ENCODE results near the gene GYS1.

Gene GYS1

GRCh38 chr19:48962849-48963165, 30.3 kb downstream of the GYS1 start:
- DNase-seq: no peak

DNA sequence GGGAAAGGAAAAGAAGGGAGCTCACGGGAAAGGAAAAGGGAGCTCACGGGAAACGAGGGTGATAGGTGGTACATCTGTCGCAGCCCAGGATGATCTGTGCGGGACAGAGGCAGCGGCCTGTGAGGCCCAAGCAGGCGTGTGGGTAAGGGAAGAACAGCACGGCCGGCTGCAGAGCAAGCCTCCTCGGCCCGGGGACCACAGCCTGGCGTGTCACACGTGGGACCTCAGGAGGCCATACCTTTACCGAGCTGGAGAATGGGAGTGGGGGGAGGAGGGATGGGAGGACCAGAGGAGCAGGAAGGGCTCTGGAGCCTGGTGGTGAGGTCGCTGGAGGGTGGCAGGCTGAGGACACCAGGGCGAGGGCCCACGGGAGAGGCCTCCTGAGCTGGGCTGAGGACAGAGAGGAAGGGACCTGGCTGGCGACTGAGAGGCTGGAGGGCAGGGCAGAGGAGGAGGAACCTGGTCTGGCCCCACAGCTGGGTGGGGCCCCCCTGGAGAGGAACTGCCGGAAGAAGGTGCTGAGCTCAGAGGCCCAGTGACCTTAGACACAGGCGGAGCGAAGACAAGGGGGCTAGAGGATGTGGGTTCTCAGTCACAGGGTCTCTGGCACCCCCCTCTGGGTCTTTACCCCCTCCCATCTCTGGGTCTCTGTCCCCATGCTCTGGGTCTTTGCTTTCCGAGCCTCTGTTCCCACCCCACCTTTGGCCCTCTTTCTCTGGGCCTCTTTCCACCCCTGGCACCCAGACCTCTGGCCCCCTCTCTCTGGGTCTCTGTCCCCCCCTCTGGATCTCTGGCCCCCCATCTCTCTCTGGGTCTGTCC, 30.9 kb downstream of the GYS1 start:
- DNase-seq: no peak

- no peak for DNase-seq
Measured at GRCh38 chr19:48961673-48962028, 31.5 kb downstream of the GYS1 start.

DNA sequence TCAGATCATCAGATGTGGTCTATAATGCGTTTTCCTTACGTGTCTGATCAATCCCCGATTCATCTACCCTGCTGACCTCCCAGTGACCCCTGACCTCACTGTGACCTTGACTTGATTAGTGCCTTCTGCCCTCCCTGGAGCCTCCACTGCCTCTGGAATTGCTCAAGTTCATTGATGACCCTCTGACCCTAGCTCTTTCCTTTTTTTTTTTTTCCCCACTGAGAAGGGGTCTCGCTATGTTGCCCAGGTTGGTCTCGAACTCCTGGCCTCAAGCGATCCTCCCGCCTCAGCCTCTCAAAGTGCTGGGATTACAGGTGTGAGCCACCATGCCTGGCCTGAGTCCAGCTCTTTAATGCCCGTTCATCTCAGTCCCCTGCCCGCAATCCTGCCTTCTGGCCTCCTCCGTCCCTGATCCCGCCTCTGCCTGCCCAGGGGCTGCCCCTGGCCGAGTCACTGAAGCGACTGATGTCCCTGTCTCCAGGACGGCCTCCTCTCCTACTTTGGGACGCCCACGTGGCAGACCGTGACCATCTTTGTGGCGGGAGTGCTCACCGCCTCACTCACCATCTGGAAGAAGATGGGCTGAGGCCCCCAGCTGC, 32.0 kb downstream of the GYS1 start:
- DNase-seq: no peak

- DNase-seq: no peak
Measured at GRCh38 chr19:48959341-48960239, 33.5 kb downstream of the GYS1 start.

DNA sequence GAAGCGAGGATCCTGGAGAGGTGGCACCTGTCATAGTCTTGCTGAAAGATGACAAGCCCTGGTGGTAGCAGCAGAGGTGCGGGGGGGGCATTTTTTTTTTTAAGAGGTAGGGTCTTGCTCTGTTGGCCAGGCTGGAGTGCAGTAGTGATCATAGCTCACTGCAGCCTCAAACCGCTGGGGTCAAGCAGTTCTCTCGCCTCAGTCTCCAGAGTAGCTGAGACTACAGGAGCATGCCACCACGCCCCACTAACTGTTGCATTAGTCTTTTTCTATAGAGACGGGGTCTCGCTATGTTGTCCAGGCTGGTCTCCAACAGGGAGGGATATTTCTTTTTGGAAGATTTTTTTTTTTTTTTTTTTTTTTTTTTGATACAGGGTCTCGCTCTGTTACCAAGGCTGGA, 35.1 kb downstream of the GYS1 start:
- no peak for DNase-seq

GRCh38 chr19:48955308-48955958, 37.7 kb downstream of the GYS1 start:
- DNase-seq: no peak

- DNase-seq: peak; percentile 95
Measured at GRCh38 chr19:48954595-48955307, 38.4 kb downstream of the GYS1 start, which contains the start of gene BAX. TSS of gene BAX (plus strand) at chr19:48954875. CDS start at chr19:48954929, 54 bp downstream.

DNA sequence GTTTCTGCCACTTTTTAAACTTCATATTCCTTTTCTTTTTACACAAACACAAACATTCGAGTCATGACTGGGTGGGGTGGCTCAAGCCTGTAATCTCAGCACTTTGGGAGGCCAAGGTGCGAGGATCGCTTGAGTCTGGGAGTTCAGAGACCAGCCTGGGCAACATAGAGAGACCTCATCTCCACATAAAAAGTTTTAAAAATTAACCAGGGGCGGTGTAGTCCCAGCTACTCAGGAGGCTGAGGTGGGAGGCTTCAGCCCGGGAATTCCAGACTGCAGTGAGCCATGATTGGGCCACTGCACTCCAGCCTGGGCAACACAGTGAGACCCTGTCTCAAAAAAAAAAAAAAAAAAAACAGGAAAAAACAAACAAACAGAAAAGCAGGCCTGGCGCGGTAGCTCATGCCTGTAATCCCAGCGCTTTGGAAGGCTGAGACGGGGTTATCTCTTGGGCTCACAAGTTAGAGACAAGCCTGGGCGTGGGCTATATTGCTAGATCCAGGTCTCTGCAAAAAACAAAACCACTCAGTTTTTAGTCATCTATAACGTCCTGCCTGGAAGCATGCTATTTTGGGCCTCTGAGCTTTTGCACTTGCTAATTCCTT, 39.0 kb downstream of the GYS1 start:
- no peak for DNase-seq

DNA sequence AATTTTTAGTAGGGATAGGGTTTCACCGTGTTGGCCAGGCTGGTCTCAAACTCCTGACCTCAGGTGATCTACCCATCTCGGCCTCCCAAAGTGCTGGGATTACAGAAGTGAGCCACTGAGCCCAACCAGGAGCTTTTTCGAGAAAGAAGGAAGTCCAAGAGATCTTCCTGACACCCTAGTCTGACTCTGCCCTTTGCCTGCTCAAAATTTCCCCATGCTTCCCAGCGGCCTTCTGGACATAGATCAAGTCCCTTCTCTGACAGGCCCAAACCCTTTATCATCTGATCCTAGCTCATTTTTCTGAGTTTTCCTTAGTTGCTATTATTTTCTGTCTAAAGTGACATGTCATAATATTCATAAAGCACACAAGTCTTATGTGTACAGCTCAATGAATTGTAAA, 40.0 kb downstream of the GYS1 start:
- no peak for DNase-seq

- DNase-seq: no peak
Measured at GRCh38 chr19:48950830-48951519, 42.1 kb downstream of the GYS1 start.

DNA sequence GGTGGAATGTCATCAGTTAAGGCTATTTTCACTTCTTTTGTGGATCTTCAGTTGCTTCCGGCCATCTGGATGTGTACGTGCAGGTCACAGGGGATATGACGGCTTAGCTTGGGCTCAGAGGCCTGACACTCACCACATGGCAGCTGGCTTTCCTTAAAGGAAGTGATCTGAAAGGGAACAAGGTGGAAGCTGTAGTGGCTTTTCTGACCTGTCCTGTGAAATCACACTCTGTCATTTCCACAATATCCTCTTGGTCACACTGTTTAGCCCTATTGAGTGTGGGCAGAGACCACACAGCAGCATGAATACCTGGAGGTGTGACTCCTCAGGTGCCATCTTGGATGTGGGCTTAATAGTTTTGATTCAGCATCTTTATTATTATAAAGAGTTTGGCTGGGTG, 43.0 kb downstream of the GYS1 start:
- no peak for DNase-seq

GRCh38 chr19:48947258-48947542, 45.9 kb downstream of the GYS1 start:
- no peak for DNase-seq

DNA sequence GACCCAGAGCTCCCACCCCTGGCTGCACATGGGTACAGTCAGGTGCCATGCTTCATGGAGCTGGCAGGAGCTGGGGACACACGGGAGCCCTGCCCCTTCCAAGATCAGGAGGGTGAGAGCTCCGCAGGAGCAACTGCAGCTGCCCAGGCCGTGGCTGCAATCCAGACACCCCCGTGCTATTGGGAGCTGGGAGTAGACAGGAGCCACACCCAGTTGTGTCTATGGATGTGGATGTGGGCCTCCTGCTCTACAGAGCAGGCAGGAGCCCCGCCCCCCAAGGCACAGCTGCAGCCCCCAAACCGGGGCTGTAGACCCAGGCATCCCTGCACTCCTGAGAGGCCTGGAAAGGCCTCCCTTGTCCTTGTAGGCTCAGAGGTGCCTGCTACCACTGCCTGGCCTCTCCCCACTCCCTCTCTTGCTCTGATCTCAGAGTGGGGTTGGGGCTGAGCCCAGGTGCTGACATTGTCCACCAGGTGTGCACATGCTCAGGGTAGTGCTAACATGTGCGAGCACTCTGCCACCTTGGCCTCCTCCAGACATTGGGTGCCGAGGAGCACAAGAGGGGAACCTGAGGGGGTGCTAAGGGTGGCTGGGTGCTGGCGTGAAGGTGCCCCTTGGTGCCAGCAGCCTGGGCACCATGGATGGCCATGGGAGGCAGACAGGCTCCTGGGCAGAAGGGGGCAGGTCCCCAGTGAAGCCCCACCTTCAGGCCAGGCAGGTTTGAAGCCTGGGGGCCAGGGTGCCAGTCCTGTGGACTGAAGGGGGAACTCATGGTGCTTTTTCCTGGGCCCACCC, 46.4 kb downstream of the GYS1 start:
- DNase-seq: no peak

- no peak for DNase-seq
Measured at GRCh38 chr19:48945817-48946216, 47.3 kb downstream of the GYS1 start.

GRCh38 chr19:48945415-48945814, 47.7 kb downstream of the GYS1 start:
- DNase-seq: no peak

DNA sequence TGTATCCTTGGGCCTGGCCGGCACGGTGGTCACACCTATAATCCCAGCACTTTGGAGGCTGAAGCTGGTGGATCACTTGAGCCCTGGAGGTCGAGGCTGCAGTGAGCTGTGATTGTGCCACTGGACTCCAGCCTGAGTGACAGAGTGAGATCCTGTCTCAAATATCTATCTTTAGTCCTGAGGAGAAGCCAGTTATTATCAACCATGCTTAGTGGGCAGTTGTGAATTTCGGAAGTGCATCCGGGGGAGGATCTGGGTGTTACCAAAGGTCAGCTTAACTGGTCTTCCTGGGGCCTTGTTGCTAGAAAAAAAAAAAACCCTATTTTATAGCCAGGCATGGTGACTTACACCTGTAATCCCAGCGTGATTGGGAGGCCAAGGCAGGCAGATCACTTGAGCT, 50.0 kb downstream of the GYS1 start:
- no peak for DNase-seq

- no peak for DNase-seq
Measured at GRCh38 chr19:48940902-48941301, 52.2 kb downstream of the GYS1 start.

DNA sequence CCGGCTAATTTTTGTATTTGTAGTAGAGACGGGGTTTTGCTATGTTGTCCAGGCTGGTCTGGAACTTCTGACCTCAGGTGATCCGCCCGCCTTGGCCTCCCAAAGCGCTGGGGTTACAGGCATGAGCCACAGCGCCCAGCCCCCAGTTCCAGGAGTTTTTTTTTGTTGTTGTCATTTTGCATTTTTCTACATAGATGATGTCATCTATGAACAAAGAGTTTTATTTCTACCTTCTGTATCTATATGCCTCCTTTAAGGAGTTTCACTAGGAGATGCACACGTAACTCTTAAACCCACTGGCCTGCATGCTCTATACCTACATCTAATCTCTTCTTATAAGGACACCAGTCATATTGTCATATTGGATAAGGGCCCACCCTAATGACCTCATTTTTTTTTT, 54.9 kb downstream of the GYS1 start:
- DNase-seq: no peak

GRCh38 chr19:48935864-48936263, 57.2 kb downstream of the GYS1 start:
- no peak for DNase-seq

DNA sequence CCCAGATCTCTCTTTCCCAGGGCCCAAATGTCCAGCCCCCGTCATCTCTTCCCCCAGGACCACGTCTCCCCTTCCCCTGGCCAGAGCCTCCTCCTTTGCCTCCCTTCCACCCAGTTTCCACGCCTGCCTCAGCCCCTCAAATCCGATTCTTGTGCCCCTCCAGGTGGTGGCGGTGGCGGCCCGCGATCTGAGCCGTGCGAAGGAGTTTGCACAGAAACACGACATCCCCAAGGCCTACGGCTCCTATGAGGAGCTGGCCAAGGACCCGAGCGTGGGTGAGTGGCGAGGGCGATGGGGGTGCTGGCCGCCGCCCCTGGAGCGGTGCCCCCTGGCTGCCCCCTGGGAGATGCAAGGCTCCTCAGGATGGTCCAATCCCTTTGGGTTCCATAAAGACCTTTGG, 58.3 kb downstream of the GYS1 start:
- no peak for DNase-seq

Data from DMS79 (cell line).